Lower lobe of right lung (tissue), 2 donors: Measurements from ENCODE around the gene DNAAF9. TPM values are rescaled to one million over a fixed set of nuclear protein-coding genes. Genes with fewer than 3 reads are reported as not detected.
"Not testable (repeated sequence)": the region's sequence is repeated elsewhere in the genome, so short reads cannot be mapped to it uniquely, and the experiment has no call there.

Source experiments
- ATAC-seq, 2 donors: fragments of 200-7000 bp; cut with Tn5 transposase; one replicate each; pipeline ENCODE4 v1.9.1; 2020 to 2022; ENCODE audit warnings: mild to moderate bottlenecking in 2 of 2, moderate library complexity in 2 of 2
- DNase-seq: peaks from one replicate; pipeline ENCODE4 v3.0.0-alpha.2; 2020
- H3K27ac ChIP-seq: fragments of 200-600 bp; one replicate; pipeline ENCODE4 v1.8.0; 2022
- H3K27me3 ChIP-seq: fragments of 200-600 bp; one replicate; pipeline ENCODE4 v1.8.0; 2022; ENCODE audit warnings: low read depth
- H3K36me3 ChIP-seq: fragments of 200-600 bp; one replicate; pipeline ENCODE4 v1.8.0; 2022; ENCODE audit warnings: mild to moderate bottlenecking
- H3K4me1 ChIP-seq: fragments of 200-600 bp; one replicate; pipeline ENCODE4 v1.8.0; 2022
- H3K4me3 ChIP-seq: fragments of 200-600 bp; one replicate; pipeline ENCODE4 v1.8.0; 2022; ENCODE audit warnings: mild to moderate bottlenecking
- H3K9me3 ChIP-seq: fragments of 200-600 bp; one replicate; pipeline ENCODE4 v1.8.0; 2022
- intact Hi-C: fragments of 100-400 bp; cut with DNase I; formaldehyde crosslinking; loops from one replicate; pipeline ENCODE4 v1.11.0; 2022
- total RNA-seq: library from RNA; stranded (reverse); fragmentation: NEBNext Ultra II Directional; extraction: Animal tissue kit (Norgen Biotek cat#: 25700); gene quantifications from one replicate; pipeline ENCODE4 v1.2.1, GENCODE V29; 2021
- TF ChIP-seq, protein P1 (sequence below): fragments of 200-600 bp; IDR thresholded peaks from one replicate; pipeline ENCODE4 v1.8.0; 2022; ENCODE audit warnings: antibody characterized with exemption, mild to moderate bottlenecking
- donor health status: DM: no; HTN: yes; CAD: no; lungs with severe emphysema.

DNAAF9 gene
- total RNA-seq, 1 donor from 2014 or later = 24.0 TPM

DNA sequence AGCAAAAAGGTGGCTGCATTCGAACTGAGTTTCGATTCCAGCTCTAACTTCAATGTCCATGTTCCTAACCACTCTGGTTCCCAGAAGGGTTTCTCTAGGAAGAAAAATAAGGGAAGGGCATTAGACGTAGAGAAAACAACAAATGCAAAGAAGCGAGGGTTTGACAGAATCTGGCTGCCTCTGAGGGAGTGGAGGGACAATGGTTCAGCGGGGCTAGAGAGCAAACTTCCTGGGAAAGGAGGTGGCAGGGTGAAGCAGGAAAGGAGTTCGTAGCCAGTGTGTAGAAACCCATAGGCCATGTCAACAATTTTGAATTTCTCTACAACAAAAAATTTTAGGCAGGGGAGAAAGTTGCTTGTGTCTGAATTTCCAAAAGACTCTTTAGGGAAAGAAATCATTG is 14.5 kb upstream of the DNAAF9 start:
- no peak for ATAC-seq
- intact Hi-C loops = no loop called here

DNA sequence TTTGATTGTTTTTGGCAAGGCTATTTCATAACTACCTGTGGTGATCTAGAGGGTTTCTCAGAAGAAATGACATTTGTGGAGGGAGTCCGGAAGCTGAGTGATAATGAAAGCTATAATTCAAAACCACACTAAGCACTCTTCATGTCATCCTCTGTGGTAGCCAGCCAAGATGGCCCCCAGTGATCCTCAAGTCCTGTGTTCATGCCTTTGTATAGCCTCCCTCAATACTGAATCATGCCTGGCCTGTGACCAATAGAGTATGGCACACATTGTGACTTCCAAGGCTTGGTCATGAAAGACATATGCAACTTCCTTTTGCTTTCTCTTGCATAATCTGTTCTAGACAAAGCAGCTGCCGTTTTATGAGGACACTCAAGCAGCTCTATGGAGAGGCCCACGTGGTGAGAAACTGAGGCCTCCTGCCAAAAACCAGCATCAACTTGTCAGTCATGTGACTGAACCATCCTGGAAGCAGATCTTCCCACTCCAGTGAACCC is 12.8 kb upstream of the DNAAF9 start:
- H3K9me3 ChIP-seq = no peaks in the 10 kb centered on the region
- peak; percentile 66 for DNase-seq
- no peaks in the 10 kb centered on the region for H3K27me3 ChIP-seq
- intact Hi-C loops = no loop called here
- peaks cover 6% of the 10 kb centered on the region for H3K4me1 ChIP-seq
- TF ChIP-seq, protein P1, sequence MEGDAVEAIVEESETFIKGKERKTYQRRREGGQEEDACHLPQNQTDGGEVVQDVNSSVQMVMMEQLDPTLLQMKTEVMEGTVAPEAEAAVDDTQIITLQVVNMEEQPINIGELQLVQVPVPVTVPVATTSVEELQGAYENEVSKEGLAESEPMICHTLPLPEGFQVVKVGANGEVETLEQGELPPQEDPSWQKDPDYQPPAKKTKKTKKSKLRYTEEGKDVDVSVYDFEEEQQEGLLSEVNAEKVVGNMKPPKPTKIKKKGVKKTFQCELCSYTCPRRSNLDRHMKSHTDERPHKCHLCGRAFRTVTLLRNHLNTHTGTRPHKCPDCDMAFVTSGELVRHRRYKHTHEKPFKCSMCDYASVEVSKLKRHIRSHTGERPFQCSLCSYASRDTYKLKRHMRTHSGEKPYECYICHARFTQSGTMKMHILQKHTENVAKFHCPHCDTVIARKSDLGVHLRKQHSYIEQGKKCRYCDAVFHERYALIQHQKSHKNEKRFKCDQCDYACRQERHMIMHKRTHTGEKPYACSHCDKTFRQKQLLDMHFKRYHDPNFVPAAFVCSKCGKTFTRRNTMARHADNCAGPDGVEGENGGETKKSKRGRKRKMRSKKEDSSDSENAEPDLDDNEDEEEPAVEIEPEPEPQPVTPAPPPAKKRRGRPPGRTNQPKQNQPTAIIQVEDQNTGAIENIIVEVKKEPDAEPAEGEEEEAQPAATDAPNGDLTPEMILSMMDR = no peak
- no peak overlapping the region for H3K4me3 ChIP-seq
- no peaks in the 10 kb centered on the region for H3K36me3 ChIP-seq
- ATAC-seq = peak; percentile 91 to 96
- H3K27ac ChIP-seq = peak overlapping the region; percentile 40

More for the DNA sequence above, 14.5 kb upstream of the DNAAF9 start:
- TF ChIP-seq, protein P1 = no peak
- Histone ChIP-seq H3K4me1 (peaks cover 6% of the 10 kb centered on the region), H3K4me3 (no peak overlapping the region), H3K27me3 (no peaks in the 10 kb centered on the region), H3K9me3 (no peaks in the 10 kb centered on the region), H3K36me3 (no peaks in the 10 kb centered on the region), H3K27ac (no peak overlapping the region)
- no peak for DNase-seq

DNA sequence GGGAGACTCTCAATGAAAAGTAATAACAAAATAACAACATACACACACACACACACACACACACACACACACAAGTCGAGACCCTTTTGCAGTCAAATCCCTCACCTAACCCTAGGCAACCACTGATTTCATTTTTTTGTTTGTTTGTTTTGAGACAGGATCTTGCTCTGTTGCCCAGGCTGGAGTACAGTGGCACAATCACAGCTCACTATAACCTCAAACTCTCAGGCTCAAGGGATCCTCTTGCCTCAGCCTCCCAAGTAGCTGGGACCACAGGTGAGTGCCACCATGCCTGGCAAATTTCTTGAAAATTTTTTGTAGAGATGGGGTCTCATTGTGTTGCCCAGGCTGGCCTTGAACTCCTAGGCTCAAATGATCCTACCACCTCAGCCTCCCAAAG is 10.7 kb upstream of the DNAAF9 start:
- H3K27ac ChIP-seq, H3K4me3 ChIP-seq, H3K4me1 ChIP-seq, H3K9me3 ChIP-seq, ATAC-seq, intact Hi-C loops, H3K36me3 ChIP-seq, DNase-seq, H3K27me3 ChIP-seq: not testable (repeated sequence)

DNA sequence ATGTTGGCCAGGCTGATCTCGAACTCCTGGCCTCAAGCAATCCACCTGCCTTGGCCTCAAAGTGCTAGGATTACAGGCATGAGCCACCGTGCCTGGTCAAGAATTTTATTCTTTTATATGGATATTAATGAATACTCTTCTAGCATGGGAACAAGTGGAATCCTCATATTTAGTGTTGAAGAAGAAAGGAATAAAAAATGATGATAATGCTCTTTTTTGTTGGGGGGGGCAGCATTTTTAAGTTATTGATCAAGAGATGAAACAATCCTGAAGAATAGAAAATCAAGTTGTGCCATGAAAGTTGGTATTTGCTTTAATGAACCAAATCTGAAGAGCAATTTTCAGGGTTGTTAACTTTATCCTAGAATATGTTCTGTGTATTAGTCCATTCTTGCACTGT is 6.7 kb upstream of the DNAAF9 start:
- Histone ChIP-seq H3K4me1 (no peaks in the 10 kb centered on the region), H3K9me3 (no peaks in the 10 kb centered on the region), H3K36me3 (no peaks in the 10 kb centered on the region), H3K27me3 (no peaks in the 10 kb centered on the region), H3K27ac (no peak overlapping the region), H3K4me3 (no peak overlapping the region)
- intact Hi-C loops = no loop called here
- TF ChIP-seq, protein P1 = no peak
- ATAC-seq = no peak
- DNase-seq = no peak

DNA sequence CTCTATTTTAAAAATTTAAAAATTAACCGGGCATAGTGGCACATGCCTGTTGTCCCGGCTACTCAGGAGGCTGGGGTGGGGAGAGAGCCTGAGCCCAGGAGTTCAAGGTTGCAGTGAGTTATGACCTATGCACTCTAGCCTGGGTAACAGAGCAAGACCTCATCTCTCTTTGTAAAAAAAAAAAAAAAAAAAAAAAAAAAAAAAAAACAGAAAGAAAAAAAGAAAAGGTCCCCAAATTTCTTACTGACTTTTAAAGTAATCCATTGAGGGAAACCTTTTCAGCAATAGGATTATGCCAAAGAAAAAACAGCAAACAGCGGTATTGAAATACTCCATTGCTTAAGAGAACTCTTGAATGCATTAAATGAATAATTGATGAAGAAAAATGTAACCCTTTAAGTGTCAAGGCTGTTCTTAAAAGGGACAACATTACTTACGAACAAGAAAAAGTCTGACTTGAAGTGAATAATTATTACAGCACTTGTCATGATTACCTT is 6.0 kb upstream of the DNAAF9 start:
- intact Hi-C loops = no loop called here
- H3K27ac ChIP-seq = no peak overlapping the region
- H3K4me1 ChIP-seq = no peaks in the 10 kb centered on the region
- no peaks in the 10 kb centered on the region for H3K9me3 ChIP-seq
- ATAC-seq (no peak), DNase-seq (no peak)
- H3K4me3 ChIP-seq = no peak overlapping the region
- TF ChIP-seq, protein P1 = no peak
- no peaks in the 10 kb centered on the region for H3K36me3 ChIP-seq
- H3K27me3 ChIP-seq = no peaks in the 10 kb centered on the region

DNA sequence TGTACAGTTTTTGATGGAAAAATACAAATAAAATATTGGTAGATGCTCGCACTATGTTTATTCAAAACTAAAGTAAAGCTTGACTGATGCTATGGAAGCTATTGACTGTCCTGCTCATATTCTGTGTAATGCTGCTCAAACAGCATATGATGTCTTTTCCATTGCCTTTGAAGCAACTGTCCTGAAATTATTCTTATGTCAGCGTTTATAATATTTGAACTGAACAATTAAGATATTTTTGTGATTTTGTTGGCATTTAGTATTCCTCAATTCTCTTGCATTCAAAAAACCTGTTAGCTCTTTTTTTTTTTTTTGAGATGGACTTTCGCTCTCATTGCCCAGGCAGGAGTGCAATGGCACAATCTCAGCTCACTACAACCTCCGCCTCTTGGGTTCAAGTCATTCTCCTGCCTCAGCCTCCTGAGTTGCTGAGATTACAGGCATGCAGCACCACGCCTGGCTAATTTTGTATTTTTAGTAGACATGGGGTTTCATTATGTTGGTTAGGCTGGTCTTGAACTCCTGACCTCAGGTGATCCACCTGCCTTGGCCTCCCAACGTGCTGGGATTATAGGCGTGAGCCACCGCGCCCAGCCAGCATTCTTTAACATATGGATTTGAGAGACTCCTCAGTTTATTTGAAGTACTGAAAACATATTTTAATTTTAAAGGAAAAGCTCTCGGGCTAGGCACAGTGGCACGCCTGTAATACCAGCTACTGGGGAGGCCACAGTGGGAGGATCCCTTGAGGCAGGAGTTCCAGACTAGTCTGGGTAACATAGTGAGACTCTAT is 5.3 kb upstream of the DNAAF9 start:
- no peak for ATAC-seq

More for the DNA sequence above, 5.3 kb upstream of the DNAAF9 start:
- no peak overlapping the region for H3K27ac ChIP-seq
- no peaks in the 10 kb centered on the region for H3K4me1 ChIP-seq
- H3K36me3 ChIP-seq = no peaks in the 10 kb centered on the region
- H3K9me3 ChIP-seq = no peaks in the 10 kb centered on the region
- H3K4me3 ChIP-seq = no peak overlapping the region
- no peak for DNase-seq
- intact Hi-C loops = no loop called here
- TF ChIP-seq, protein P1 = no peak
- H3K27me3 ChIP-seq = no peaks in the 10 kb centered on the region
